GM12878 (cell line): Measurements from ENCODE around the gene DNAJA2. TPM values are rescaled to one million over a fixed set of nuclear protein-coding genes. Genes with fewer than 3 reads are reported as not detected.

Experiments
- ATAC-seq: fragments of 200-7000 bp; cut with Tn5 transposase; 3 replicates; pipeline ENCODE4 v1.9.1; 2020; ENCODE audit warnings: mild to moderate bottlenecking, moderate library complexity
- Bru-seq: library from RNA; stranded (reverse); fragments of 400-500 nt; gene quantifications from one replicate; lab custom pipeline; 2021; lab: Mats Ljungman, UMichigan
- BruChase-seq, 2 experiments: library from RNA; stranded (reverse); fragments of 400-500 nt; gene quantifications; one replicate each; lab custom pipeline; 2021; lab: Mats Ljungman, UMichigan
- BruUV-seq: library from RNA; stranded (reverse); fragments of 400-500 nt; replicated peaks from 2 replicates; lab custom pipeline; 2021; lab: Mats Ljungman, UMichigan
- CTCF ChIA-PET: fragments of 300-600 bp; sonication (Branson Sonifier 250); formaldehyde crosslinking; extraction: SDS; loops from one replicate; lab custom pipeline; 2021; ENCODE audit warnings: inconsistent platforms; lab: Yijun Ruan, JAX
- POLR2A ChIA-PET: fragments of 350-600 bp; formaldehyde crosslinking; extraction: SDS; loops from one replicate; lab custom pipeline; 2021; ENCODE audit warnings: inconsistent platforms; lab: Charles Lee
- RAD21 ChIA-PET: fragments of 300-600 bp; sonication (Branson Sonifier 250); formaldehyde crosslinking; loops from one replicate; lab custom pipeline; 2023; ENCODE audit warnings: antibody characterized with exemption; ENCODE audit not compliant: unreplicated experiment; lab: Charles Lee
- SMC1A ChIA-PET: fragments of 300-600 bp; sonication (Branson Sonifier 250); formaldehyde crosslinking; loops from one replicate; lab custom pipeline; 2023; ENCODE audit not compliant: unreplicated experiment, uncharacterized antibody; lab: Charles Lee
- DNase-seq: peaks from one replicate; pipeline ENCODE4 v3.0.0-alpha.2; 2011; ENCODE audit warnings: low read depth, low spot score
- FAIRE-seq: peaks from 3 replicates; lab custom pipeline; 2011; peaks lifted over from hg19 to GRCh38; lab: Jason Lieb, UNC
- H2AFZ ChIP-seq: 2 replicates; pipeline ENCODE4 v1.6.0; 2011; ENCODE audit warnings: low read depth, low read length, control low read depth; ENCODE audit not compliant: control insufficient read depth
- H3K27ac ChIP-seq: 2 replicates; pipeline ENCODE4 v1.5.1; 2011; ENCODE audit warnings: control low read depth; ENCODE audit not compliant: control insufficient read depth, insufficient read depth
- H3K27me3 ChIP-seq, 2 experiments: replicated peaks in 1 of 2; 2 replicates each; pipeline versions ENCODE4 v1.6.0 to v1.6.1; 2011; ENCODE audit warnings: low read length in 1 of 2; ENCODE audit not compliant: control insufficient read depth in 2 of 2, insufficient read depth in 2 of 2
- H3K36me3 ChIP-seq, 2 experiments: 2 replicates each; pipeline ENCODE4 v1.5.1; 2011; ENCODE audit warnings: low read length in 1 of 2; ENCODE audit not compliant: control insufficient read depth in 2 of 2, insufficient read depth in 2 of 2
- H3K4me1 ChIP-seq: 2 replicates; pipeline ENCODE4 v1.6.1; 2011; ENCODE audit warnings: mild to moderate bottlenecking, low read length, moderate library complexity, mixed read lengths; ENCODE audit not compliant: control insufficient read depth, insufficient read depth
- H3K4me2 ChIP-seq: 2 replicates; pipeline ENCODE4 v1.6.0; 2011; ENCODE audit warnings: control low read depth; ENCODE audit not compliant: control insufficient read depth, insufficient read depth
- H3K4me3 ChIP-seq: fragments of 200-600 bp; sonication (generic); 2 replicates; pipeline ENCODE4 v1.5.1; 2016
- H3K79me2 ChIP-seq: 2 replicates; pipeline ENCODE4 v1.6.0; 2011; ENCODE audit warnings: low read length; ENCODE audit not compliant: control insufficient read depth, insufficient read depth
- H3K9ac ChIP-seq: 2 replicates; pipeline ENCODE4 v1.8.0; 2011; ENCODE audit warnings: low read length, control low read depth, mixed read lengths; ENCODE audit not compliant: control insufficient read depth, insufficient read depth
- H3K9me3 ChIP-seq: replicated peaks from 3 replicates; pipeline ENCODE4 v1.5.1; 2011; ENCODE audit warnings: mild to moderate bottlenecking, low read length; ENCODE audit not compliant: control insufficient read depth, insufficient read depth
- H4K20me1 ChIP-seq: 2 replicates; pipeline ENCODE4 v1.6.0; 2011; ENCODE audit not compliant: control insufficient read depth, insufficient read depth
- BACH1 ChIP-seq: fragments of 450-650 bp; IDR thresholded peaks from 2 replicates; pipeline ENCODE4 v1.6.1; 2017; ENCODE audit warnings: mild to moderate bottlenecking, borderline replicate concordance
- CBFB ChIP-seq: IDR thresholded peaks from 2 replicates; pipeline ENCODE4 v1.6.1; 2016; ENCODE audit warnings: antibody characterized with exemption, low read depth
- CHD2 ChIP-seq: IDR thresholded peaks from 2 replicates; pipeline ENCODE4 v1.6.1; 2011; ENCODE audit warnings: low read depth, low read length, improper control_type of control experiment, borderline replicate concordance
- CREM ChIP-seq: IDR thresholded peaks from 2 replicates; pipeline ENCODE4 v1.6.1; 2014; ENCODE audit warnings: antibody characterized with exemption, low read depth
- EED ChIP-seq: sonication (generic); IDR thresholded peaks from 2 replicates; pipeline ENCODE4 v1.6.1; 2016; ENCODE audit warnings: antibody characterized with exemption, low read depth
- FOXK2 ChIP-seq: fragments of 450-650 bp; IDR thresholded peaks from 2 replicates; pipeline ENCODE4 v1.6.1; 2017; ENCODE audit warnings: mild to moderate bottlenecking, moderate library complexity
- GABPA ChIP-seq: IDR thresholded peaks from 2 replicates; pipeline ENCODE4 v1.6.1; 2014; ENCODE audit warnings: antibody characterized with exemption, low read depth, mild to moderate bottlenecking, inconsistent platforms
- MYC ChIP-seq: IDR thresholded peaks from 2 replicates; pipeline ENCODE4 v1.6.1; 2011; ENCODE audit warnings: mild to moderate bottlenecking, low read length, moderate library complexity, inconsistent platforms; ENCODE audit not compliant: insufficient read depth, insufficient replicate concordance, insufficient read length, severe bottlenecking
- NKRF ChIP-seq: fragments of 450-650 bp; conservative IDR thresholded peaks from 2 replicates; pipeline ENCODE4 v1.6.1; 2017; ENCODE audit warnings: mild to moderate bottlenecking, moderate library complexity
- NR2F1 ChIP-seq: fragments of 450-650 bp; conservative IDR thresholded peaks from 2 replicates; pipeline ENCODE4 v1.6.1; 2017; ENCODE audit warnings: mild to moderate bottlenecking
- SREBF2 ChIP-seq: IDR thresholded peaks from 2 replicates; pipeline ENCODE4 v1.6.1; 2012; ENCODE audit warnings: mild to moderate bottlenecking, low read length
- TBL1XR1 ChIP-seq: IDR thresholded peaks from 2 replicates; pipeline ENCODE4 v1.6.1; 2012; ENCODE audit warnings: low read depth, low read length, improper control_type of control experiment
- WGBS: methylation state at CpG from one replicate; pipeline ENCODE4 v1.1.6; 2016; ENCODE audit warnings: low lambda C conversion rate; ENCODE audit not compliant: insufficient replicate concordance, insufficient coverage; ENCODE audit errors: missing lambda C conversion rate; 5-methylcytosine and 5-hydroxymethylcytosine counted together
- in situ Hi-C: fragments of 300-500 bp; cut with MboI; formaldehyde crosslinking; loops from 9 replicates; pipeline ENCODE4 v1.14.3; 2018; ENCODE audit warnings: mixed read lengths
- intact Hi-C: fragments of 100-400 bp; cut with micrococcal nuclease; formaldehyde crosslinking; loops from one replicate; pipeline ENCODE4 v1.14.2; 2022; ENCODE audit not compliant: unreplicated experiment
- long read RNA-seq, 2 experiments: library from polyadenylated mRNA; unstranded; transcript quantifications; one replicate each; pipeline ENCODE4 v2.0.0, GENCODE V29; 2019 to 2020
- polyA minus RNA-seq, 3 experiments: library from RNA; depleted of rRNA, polyadenylated mRNA; stranded (reverse); fragments of >200 nt; gene quantifications; 2 replicates each; pipeline ENCODE4 v1.2.3, GENCODE V29; 2011
- polyA plus RNA-seq, 11 experiments: library from polyadenylated mRNA; depleted of rRNA in 4 of 11; unstranded in 6 of 11; stranded (reverse) in 5 of 11; fragments of >200 nt; fragmentation: Nextera tagmentation in 4 of 11; fragmentation: Illumina TruSeq in 1 of 11; extraction: Ambion mirVana in 4 of 11; extraction: Trizol in 1 of 11; gene quantifications; 1 replicate in 1 of 11; 2 replicates in 10 of 11; pipeline versions ENCODE4 v1.2.1 to v1.2.3, GENCODE V29; 2011 to 2016; ENCODE audit warnings: inconsistent platforms in 2 of 11, missing spikeins in 2 of 11, low read depth in 1 of 11
- total RNA-seq, 4 experiments: library from RNA; depleted of rRNA in 3 of 4; stranded (reverse); fragments of >200 nt in 3 of 4; fragmentation: Illumina TruSeq in 1 of 4; extraction: Trizol in 1 of 4; gene quantifications; 2 replicates each; pipeline versions ENCODE4 v1.2.1 to v1.2.3, GENCODE V29; 2013 to 2021

Gene DNAJA2
- 54.2 and 54.9 TPM in 2 replicates for total RNA-seq (2013; cell fraction: nucleolus; rRNA removed)
- total RNA-seq (2014; rRNA removed) = 58.6 and 74.7 TPM in 2 replicates
- total RNA-seq (2014; rRNA removed; fragmentation: Illumina TruSeq; extraction: Trizol) = 74.5 and 75.6 TPM in 2 replicates
- 71.8 and 74.1 TPM in 2 replicates for total RNA-seq (2021)
- 32.3 TPM for polyA plus RNA-seq (2011; ENCODE audit: low read depth)
- polyA plus RNA-seq (2011; rRNA removed) = 26.2 and 37.4 TPM in 2 replicates
- polyA plus RNA-seq (2011; cell fraction: cytosol; rRNA removed) = 7.6 and 9.1 TPM in 2 replicates
- 14.8 and 20.9 TPM in 2 replicates for polyA plus RNA-seq (2011; cell fraction: nucleus; rRNA removed)
- polyA plus RNA-seq (2012) = 35.2 and 43.8 TPM in 2 replicates
- polyA plus RNA-seq (2014; fragmentation: Illumina TruSeq; extraction: Trizol) = 57.7 and 67.2 TPM in 2 replicates
- 10 to 100 TPM; 40.4 to 43.5 TPM for polyA plus RNA-seq (2014; fragmentation: Nextera tagmentation; extraction: Ambion mirVana)
- polyA plus RNA-seq (2014; rRNA removed) = 33.6 and 33.8 TPM in 2 replicates
- polyA plus RNA-seq (2016; fragmentation: Nextera tagmentation; extraction: Ambion mirVana) = 10 to 100 TPM; 94.4 to 96.4 TPM
- polyA minus RNA-seq (2011; rRNA and poly(A)+ RNA removed) = 30.4 and 50.9 TPM in 2 replicates
- polyA minus RNA-seq (2011; cell fraction: cytosol; rRNA and poly(A)+ RNA removed) = 22.9 and 23.4 TPM in 2 replicates
- polyA minus RNA-seq (2011; cell fraction: nucleus; rRNA and poly(A)+ RNA removed) = 17.0 and 23.0 TPM in 2 replicates
- Bru-seq, nascent RNA = percentile 94 among the genes with signal in this experiment
- percentile 96 among the genes with signal in this experiment for BruChase-seq, experiment 1, labeled RNA remaining after a 6-hour chase
- percentile 95 among the genes with signal in this experiment for BruChase-seq, experiment 2, labeled RNA remaining after a 2-hour chase
- long read RNA-seq, experiment 1, transcript DNAJA2-201 (9 exons, 3,122 nt) = major isoform, 96 of 113 reads
- long read RNA-seq, experiment 1, partial matches to known transcripts = 7 of 113 reads
- long read RNA-seq, experiment 1, other reads (novel, unspliced or antisense) = 10 of 113 reads
- long read RNA-seq, experiment 2, transcript DNAJA2-201 (9 exons, 3,122 nt) = major isoform, 623 of 682 reads
- long read RNA-seq, experiment 2, partial matches to known transcripts = 29 of 682 reads
- long read RNA-seq, experiment 2, other reads (novel, unspliced or antisense) = 30 of 682 reads

- peak within 1 kb of the TSS; percentile 95 for H3K9ac ChIP-seq
- ChIA-PET RAD21 (interaction anchor here (0.9 to 4.6 kb wide), 10 partner anchors 9 to 1124 kb away, joined by 3 to 29 read pairs (median 4); no protein-coding TSS in a partner anchor), SMC1A (interaction anchor here (0.6 to 4.2 kb wide), 13 partner anchors 10 to 492 kb away, joined by 3 to 31 read pairs (median 4); no protein-coding TSS in a partner anchor), POLR2A (interaction anchor here (0.5 to 2.1 kb wide), 11 partner anchors 10 to 1226 kb away, joined by 3 to 7 read pairs (median 4); no protein-coding TSS in a partner anchor), CTCF (interaction anchor here (1.0 to 3.1 kb wide), 9 partner anchors 10 to 1082 kb away, joined by 3 to 17 read pairs (median 4); no protein-coding TSS in a partner anchor)
- peaks cover 23% of the 10 kb centered on the region for H3K4me1 ChIP-seq
- H4K20me1 ChIP-seq = no peaks in the 10 kb centered on the region
- no TSS peak for BruUV-seq
- in situ Hi-C loops = no loop called here
- peaks cover 3 to 13% of the 10 kb centered on the region in 2 experiments for H3K36me3 ChIP-seq
- peak; percentile 90 for ATAC-seq
- under 1% methylated on average over 62 of the region's 86 CpGs for WGBS
- H3K9me3 ChIP-seq = no peaks in the 10 kb centered on the region
- FAIRE-seq = no peak
- peak within 1 kb of the TSS; percentile 88 for H3K4me3 ChIP-seq
- no peaks in the 10 kb centered on the region for H3K27me3 ChIP-seq
- peak within 1 kb of the TSS; percentile 94 for H3K4me2 ChIP-seq
- intact Hi-C loops = loop anchor here (1.0 to 5.0 kb wide), 2 partner anchors 45 to 169 kb away; partner anchors contain the start of gene NETO2
- peaks cover 64% of the 10 kb centered on the region for H3K79me2 ChIP-seq
- peak; percentile 54 for DNase-seq
- H2AFZ ChIP-seq = peak within 1 kb of the TSS; percentile 89
- H3K27ac ChIP-seq = peak within 1 kb of the TSS; percentile 98
- TF ChIP-seq CHD2 = peak; percentile 46; the same call in 1 of the 2 replicates
- 0 out of 2 replicates have a peak, but pooled peaks have one; percentile 24 for TF ChIP-seq BACH1
- TF ChIP-seq FOXK2 = no peak
- TF ChIP-seq EED = 0 out of 2 replicates have a peak, but pooled peaks have one; percentile 19
- TF ChIP-seq CREM = peak; percentile 90
- TF ChIP-seq GABPA = no peak
- 0 out of 2 replicates have a peak, but pooled peaks have one; percentile 12 for TF ChIP-seq TBL1XR1
- peak; percentile 94 for TF ChIP-seq NR2F1
- TF ChIP-seq SREBF2 = no peak
- TF ChIP-seq CBFB = 0 out of 2 replicates have a peak, but pooled peaks have one; percentile 27
- TF ChIP-seq NKRF = peak; percentile 61; the same call in 1 of the 2 replicates
- peak; percentile 14 for TF ChIP-seq MYC
These were observed at the start of gene DNAJA2 for GRCh38 chr16:46973207-46973995. Gene DNAJA2 (minus strand): TSS chr16:46973674. CDS start chr16:46973572, 102 bp downstream.
